ENCODE measurements around the gene METTL21A.

DNA sequence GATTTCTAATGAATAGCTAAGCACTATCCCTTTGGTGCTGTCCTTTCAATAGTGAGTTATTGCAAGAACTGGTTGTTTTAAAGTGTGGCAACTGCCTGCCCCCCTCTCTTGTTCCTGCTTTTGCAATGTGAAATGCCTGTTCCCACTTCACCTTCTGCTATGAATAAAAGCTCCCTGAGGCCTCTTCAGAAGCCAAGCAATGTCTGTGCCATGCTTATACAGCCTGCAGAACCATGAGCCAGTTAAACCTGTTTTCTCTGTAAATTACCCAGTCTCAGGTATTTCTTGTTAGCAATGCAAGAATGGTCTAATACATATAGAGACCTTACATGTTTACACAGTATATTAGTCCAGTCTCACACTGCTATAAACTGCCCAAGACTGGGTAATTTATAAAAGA is 15.0 kb upstream of the METTL21A start:
- TF ChIP-seq MAZ (IDR thresholded peaks at IDR 0.05; ENCODE audit: borderline replicate concordance, low read depth, low read length) (no peak), MAZ (CRISPR knock-in tag; IDR thresholded peaks at IDR 0.05; ENCODE audit: low read depth) (no peak), ZNF768 (CRISPR knock-in tag; IDR thresholded peaks at IDR 0.05) (no peak), POLR2AphosphoS2 (IDR thresholded peaks at IDR 0.05; ENCODE audit: low read depth, low read length) (no peak), ZNF382 (CRISPR knock-in tag; IDR thresholded peaks at IDR 0.05; ENCODE audit: borderline replicate concordance) (no peak), SP1 (IDR thresholded peaks at IDR 0.05) (no peak), SP1 (CRISPR knock-in tag; IDR thresholded peaks at IDR 0.05) (no peak), KLF6 (CRISPR knock-in tag; IDR thresholded peaks at IDR 0.05) (no peak), ESRRA (CRISPR knock-in tag; IDR thresholded peaks at IDR 0.05; ENCODE audit: low read depth) (no peak), TAF1 (CRISPR knock-in tag; IDR thresholded peaks at IDR 0.05) (no peak), AKAP8 (CRISPR knock-in tag; IDR thresholded peaks at IDR 0.05) (no peak), ZNF782 (CRISPR knock-in tag; IDR thresholded peaks at IDR 0.05; ENCODE audit: borderline replicate concordance) (no peak), FOXM1 (CRISPR knock-in tag; IDR thresholded peaks at IDR 0.05) (no peak)
- TF ChIP-seq, protein P1, sequence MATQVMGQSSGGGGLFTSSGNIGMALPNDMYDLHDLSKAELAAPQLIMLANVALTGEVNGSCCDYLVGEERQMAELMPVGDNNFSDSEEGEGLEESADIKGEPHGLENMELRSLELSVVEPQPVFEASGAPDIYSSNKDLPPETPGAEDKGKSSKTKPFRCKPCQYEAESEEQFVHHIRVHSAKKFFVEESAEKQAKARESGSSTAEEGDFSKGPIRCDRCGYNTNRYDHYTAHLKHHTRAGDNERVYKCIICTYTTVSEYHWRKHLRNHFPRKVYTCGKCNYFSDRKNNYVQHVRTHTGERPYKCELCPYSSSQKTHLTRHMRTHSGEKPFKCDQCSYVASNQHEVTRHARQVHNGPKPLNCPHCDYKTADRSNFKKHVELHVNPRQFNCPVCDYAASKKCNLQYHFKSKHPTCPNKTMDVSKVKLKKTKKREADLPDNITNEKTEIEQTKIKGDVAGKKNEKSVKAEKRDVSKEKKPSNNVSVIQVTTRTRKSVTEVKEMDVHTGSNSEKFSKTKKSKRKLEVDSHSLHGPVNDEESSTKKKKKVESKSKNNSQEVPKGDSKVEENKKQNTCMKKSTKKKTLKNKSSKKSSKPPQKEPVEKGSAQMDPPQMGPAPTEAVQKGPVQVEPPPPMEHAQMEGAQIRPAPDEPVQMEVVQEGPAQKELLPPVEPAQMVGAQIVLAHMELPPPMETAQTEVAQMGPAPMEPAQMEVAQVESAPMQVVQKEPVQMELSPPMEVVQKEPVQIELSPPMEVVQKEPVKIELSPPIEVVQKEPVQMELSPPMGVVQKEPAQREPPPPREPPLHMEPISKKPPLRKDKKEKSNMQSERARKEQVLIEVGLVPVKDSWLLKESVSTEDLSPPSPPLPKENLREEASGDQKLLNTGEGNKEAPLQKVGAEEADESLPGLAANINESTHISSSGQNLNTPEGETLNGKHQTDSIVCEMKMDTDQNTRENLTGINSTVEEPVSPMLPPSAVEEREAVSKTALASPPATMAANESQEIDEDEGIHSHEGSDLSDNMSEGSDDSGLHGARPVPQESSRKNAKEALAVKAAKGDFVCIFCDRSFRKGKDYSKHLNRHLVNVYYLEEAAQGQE (IDR thresholded peaks at IDR 0.05; ENCODE audit: borderline replicate concordance in 1 of 2, low read depth in 1 of 2, low read length in 2 of 2) = no peak
- TF ChIP-seq, protein P2, sequence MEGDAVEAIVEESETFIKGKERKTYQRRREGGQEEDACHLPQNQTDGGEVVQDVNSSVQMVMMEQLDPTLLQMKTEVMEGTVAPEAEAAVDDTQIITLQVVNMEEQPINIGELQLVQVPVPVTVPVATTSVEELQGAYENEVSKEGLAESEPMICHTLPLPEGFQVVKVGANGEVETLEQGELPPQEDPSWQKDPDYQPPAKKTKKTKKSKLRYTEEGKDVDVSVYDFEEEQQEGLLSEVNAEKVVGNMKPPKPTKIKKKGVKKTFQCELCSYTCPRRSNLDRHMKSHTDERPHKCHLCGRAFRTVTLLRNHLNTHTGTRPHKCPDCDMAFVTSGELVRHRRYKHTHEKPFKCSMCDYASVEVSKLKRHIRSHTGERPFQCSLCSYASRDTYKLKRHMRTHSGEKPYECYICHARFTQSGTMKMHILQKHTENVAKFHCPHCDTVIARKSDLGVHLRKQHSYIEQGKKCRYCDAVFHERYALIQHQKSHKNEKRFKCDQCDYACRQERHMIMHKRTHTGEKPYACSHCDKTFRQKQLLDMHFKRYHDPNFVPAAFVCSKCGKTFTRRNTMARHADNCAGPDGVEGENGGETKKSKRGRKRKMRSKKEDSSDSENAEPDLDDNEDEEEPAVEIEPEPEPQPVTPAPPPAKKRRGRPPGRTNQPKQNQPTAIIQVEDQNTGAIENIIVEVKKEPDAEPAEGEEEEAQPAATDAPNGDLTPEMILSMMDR (CRISPR knock-in tag; IDR thresholded peaks at IDR 0.05) = no peak
- TF ChIP-seq, protein P3, sequence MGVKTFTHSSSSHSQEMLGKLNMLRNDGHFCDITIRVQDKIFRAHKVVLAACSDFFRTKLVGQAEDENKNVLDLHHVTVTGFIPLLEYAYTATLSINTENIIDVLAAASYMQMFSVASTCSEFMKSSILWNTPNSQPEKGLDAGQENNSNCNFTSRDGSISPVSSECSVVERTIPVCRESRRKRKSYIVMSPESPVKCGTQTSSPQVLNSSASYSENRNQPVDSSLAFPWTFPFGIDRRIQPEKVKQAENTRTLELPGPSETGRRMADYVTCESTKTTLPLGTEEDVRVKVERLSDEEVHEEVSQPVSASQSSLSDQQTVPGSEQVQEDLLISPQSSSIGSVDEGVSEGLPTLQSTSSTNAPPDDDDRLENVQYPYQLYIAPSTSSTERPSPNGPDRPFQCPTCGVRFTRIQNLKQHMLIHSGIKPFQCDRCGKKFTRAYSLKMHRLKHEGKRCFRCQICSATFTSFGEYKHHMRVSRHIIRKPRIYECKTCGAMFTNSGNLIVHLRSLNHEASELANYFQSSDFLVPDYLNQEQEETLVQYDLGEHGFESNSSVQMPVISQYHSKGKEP (CRISPR knock-in tag; IDR thresholded peaks at IDR 0.05) = no peak

All from HepG2 (cell line).